Hindlimb muscle (tissue), 1 donor: ENCODE data around the gene APC2. TPM values are rescaled to one million over a fixed set of nuclear protein-coding genes. Genes with fewer than 3 reads are reported as not detected.
"Not testable (repeated sequence)": the region's sequence is repeated elsewhere in the genome, so short reads cannot be mapped to it uniquely, and the experiment has no call there.

ENCODE experiments used
- DNase-seq: peaks from one replicate; pipeline ENCODE4 v3.0.0-alpha.2; 2013
- polyA plus RNA-seq: library from polyadenylated mRNA; unstranded; fragments of 120-200 nt; gene quantifications from one replicate; pipeline ENCODE4 v1.2.1, GENCODE V29; 2013; ENCODE audit not compliant: insufficient read length

The APC2 gene
- polyA plus RNA-seq, 1 donor: 1.1 TPM

DNA sequence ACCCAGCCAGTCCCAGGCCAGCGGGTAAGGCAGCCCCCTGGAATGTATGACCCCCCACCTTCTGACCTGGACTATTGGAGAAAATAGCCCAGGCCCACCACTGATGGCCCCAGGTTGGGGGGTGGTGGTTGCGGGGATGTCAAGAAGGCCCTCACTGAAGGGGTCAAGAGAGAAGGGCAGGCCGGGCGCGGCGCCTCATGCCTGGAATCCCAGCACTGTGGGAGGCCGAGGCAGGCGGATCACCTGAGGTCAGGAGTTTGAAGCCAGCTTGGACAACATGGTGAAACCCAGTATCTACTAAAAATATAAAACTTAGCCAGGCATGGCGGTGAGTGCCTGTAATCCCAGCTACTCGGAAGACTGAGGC is 64.4 kb downstream of the APC2 start:
- DNase-seq: no peak

DNA sequence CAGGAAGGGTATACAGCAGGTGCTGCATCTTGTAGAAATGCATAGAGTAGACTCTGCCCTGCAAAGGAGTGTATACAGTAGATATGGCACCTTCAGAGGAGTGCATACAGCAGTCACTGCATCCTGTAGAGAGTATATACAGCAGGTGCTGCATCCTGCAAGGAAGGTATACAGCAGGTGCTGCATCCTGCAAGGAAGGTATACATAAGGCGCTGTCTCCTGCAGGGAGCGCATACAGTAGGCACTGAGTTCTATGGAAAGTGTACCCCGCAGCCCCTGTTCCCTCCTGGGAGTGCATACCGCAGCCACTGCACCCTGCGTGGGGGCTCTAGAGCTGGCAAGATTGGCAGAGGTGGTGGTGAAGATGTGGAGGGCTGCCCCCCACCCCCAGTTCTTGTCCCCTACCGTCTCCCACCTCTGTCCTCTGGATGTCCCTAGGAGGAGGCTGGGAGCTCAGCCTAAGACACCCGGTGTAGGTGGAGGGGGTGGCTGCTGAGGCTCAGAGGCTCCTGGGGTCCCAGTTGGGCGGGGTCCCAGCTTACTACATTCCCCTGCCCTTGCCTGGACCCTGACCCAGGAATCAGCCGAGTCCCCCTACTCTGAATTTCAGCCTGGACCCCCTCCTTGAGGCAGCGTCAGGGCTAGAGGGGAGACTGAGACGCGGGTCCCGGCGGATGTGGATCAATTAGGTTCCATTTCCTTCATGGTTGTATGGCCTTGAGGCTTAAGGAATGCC is 65.2 kb downstream of the APC2 start:
- DNase-seq: no peak

DNA sequence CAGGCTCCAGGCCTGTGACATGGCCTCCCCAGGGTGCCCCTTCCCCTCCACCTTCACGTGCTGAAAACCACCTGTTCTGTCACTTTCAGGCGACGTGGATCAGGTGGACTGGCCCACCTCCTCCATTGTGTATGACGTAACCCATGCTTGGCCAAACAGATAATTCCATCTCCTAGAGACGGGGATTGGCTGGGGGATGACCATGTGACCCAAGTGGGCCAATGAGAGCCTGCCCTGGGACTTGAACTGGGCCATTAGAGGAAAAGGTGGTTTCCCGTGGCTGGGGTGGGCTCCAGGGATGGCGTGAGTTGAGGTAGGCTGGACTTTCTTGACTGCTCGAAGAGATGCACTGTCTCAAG is 66.5 kb downstream of the APC2 start:
- DNase-seq: no peak

- DNase-seq: no peak
Observed at GRCh38 chr19:1518471-1518870, 68.5 kb downstream of the APC2 start.

- not testable (repeated sequence) for DNase-seq
Observed at GRCh38 chr19:1519802-1520201, 69.9 kb downstream of the APC2 start.

- DNase-seq: no peak
Observed at GRCh38 chr19:1520203-1520780, 70.4 kb downstream of the APC2 start.

DNA sequence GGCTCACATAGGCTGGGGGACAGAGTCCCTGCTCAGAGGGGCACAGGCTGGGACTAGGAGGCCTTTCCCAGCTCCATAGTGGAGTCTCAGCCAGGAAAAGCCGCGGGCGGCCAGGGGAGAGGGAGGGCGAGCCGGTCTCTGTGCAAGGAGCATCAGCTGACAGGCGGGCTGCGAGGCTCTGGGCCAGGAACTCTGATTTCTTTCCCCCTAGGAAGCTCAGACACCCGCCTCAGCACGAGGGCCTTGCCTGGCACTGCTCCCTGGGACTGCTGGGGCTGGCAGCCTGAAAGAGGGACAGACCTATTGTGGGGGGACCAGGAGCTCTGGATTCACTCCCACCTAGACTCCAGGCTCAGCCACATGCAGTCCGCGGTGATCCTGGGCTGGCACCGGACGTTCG is 71.7 kb downstream of the APC2 start:
- DNase-seq: no peak

- no peak for DNase-seq
Observed at GRCh38 chr19:1522061-1522460, 72.1 kb downstream of the APC2 start.

- DNase-seq: no peak
Observed at GRCh38 chr19:1522838-1523237, 72.9 kb downstream of the APC2 start.

Other genes with a start within 250 kb of the APC2 start
- 61.0 TPM for gene STK11, start 244.3 kb upstream of the APC2 start, polyA plus RNA-seq
- 1.9 TPM for gene CBARP, start 212.1 kb upstream of the APC2 start, polyA plus RNA-seq
- gene ATP5F1D, start 208.4 kb upstream of the APC2 start, polyA plus RNA-seq: 183 TPM
- gene MIDN, start 201.5 kb upstream of the APC2 start, polyA plus RNA-seq: 47.1 TPM
- gene CIRBP, start 180.8 kb upstream of the APC2 start, polyA plus RNA-seq: 528 TPM
- gene FAM174C, start 174.6 kb upstream of the APC2 start, polyA plus RNA-seq: 16.3 TPM
- 0.48 TPM for gene EFNA2, start 164.2 kb upstream of the APC2 start, polyA plus RNA-seq
- gene NDUFS7, start 66.2 kb upstream of the APC2 start, polyA plus RNA-seq: 88.4 TPM
- 287 TPM for gene GAMT, start 48.6 kb upstream of the APC2 start, polyA plus RNA-seq
- 82.0 TPM for gene DAZAP1, start 42.5 kb upstream of the APC2 start, polyA plus RNA-seq
- 1,308 TPM for gene RPS15, start 11.7 kb upstream of the APC2 start, polyA plus RNA-seq
- gene C19orf25, start 29.1 kb downstream of the APC2 start, polyA plus RNA-seq: 22.4 TPM
- gene PCSK4, start 40.2 kb downstream of the APC2 start, polyA plus RNA-seq: 1.9 TPM
- 3.0 TPM for gene REEP6, start 41.1 kb downstream of the APC2 start, polyA plus RNA-seq
- 17.0 TPM for gene ADAMTSL5, start 62.9 kb downstream of the APC2 start, polyA plus RNA-seq
- 0.30 TPM for gene PLK5, start 74.0 kb downstream of the APC2 start, polyA plus RNA-seq
- 30.4 TPM for gene MEX3D, start 118.2 kb downstream of the APC2 start, polyA plus RNA-seq
- 67.1 TPM for gene MBD3, start 142.7 kb downstream of the APC2 start, polyA plus RNA-seq
- gene UQCR11, start 155.3 kb downstream of the APC2 start, polyA plus RNA-seq: 137 TPM
- gene TCF3, start 202.5 kb downstream of the APC2 start, polyA plus RNA-seq: 145 TPM